GM21717 (cell line): ENCODE data around the gene ADIG.

Source experiments
- ATAC-seq: cut with Tn5 transposase; IDR thresholded peaks from one replicate; pipeline ENCODE4 v1.9.1; 2021; ENCODE audit warnings: mild to moderate bottlenecking, moderate library complexity; ENCODE audit not compliant: unreplicated experiment

Gene ADIG

GRCh38 chr20:38601216-38602184, 20.5 kb downstream of the ADIG start, which contains the start of gene ARHGAP40:
TSS of gene ARHGAP40 (plus strand) at chr20:38601809.
- ATAC-seq, result no peak

- no peak for ATAC-seq
Measured at GRCh38 chr20:38602185-38602581, 21.2 kb downstream of the ADIG start.

GRCh38 chr20:38603286-38603685, 22.3 kb downstream of the ADIG start:
- ATAC-seq, result no peak

- no peak for ATAC-seq
Measured at GRCh38 chr20:38604873-38605303, 23.9 kb downstream of the ADIG start.

- no peak for ATAC-seq
Measured at GRCh38 chr20:38607351-38607750, 26.4 kb downstream of the ADIG start.

DNA sequence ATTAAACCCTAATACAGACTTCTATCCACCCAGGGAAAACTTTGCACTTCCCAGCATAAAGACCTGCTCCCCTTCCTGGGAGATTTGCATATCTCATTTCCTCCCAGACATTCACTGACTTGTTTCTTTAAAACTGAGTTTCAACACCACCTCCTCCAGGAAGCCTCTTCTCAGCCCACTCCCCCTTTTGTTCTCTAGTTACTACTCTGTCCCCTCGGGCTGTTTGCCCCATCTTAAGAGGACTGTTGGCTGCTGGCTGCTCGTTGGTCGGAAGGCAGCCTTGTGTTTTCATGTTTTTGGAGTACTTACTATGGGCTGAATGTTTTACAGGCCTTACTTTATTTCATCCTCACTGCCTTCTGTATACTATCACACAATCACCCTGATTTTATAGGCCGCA, 27.2 kb downstream of the ADIG start:
- no peak for ATAC-seq

- ATAC-seq, result no peak
Measured at GRCh38 chr20:38609815-38610214, 28.8 kb downstream of the ADIG start.

DNA sequence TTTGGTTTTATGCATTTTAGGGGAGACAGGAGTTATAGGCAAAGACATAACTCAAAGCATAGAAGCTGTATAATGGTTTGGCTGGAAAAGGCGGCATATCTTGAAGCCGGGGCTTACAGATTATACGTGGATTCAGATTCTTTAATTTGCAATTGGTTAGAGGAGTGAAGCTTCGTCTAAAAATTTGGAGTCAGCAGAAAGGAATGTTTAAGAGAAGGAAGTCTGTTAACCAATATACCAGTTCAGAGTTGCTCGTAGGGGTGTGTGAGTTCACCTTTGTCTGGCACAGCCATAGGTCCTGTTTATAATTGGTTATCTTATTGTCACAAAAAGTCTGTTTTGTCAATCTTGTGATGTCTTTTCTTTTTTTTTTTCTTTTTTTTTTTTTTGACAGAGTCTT, 29.5 kb downstream of the ADIG start:
- ATAC-seq, result no peak

- ATAC-seq, result no peak
Measured at GRCh38 chr20:38612751-38613515, 31.9 kb downstream of the ADIG start.

GRCh38 chr20:38615283-38615682, 34.3 kb downstream of the ADIG start:
- ATAC-seq, result no peak

DNA sequence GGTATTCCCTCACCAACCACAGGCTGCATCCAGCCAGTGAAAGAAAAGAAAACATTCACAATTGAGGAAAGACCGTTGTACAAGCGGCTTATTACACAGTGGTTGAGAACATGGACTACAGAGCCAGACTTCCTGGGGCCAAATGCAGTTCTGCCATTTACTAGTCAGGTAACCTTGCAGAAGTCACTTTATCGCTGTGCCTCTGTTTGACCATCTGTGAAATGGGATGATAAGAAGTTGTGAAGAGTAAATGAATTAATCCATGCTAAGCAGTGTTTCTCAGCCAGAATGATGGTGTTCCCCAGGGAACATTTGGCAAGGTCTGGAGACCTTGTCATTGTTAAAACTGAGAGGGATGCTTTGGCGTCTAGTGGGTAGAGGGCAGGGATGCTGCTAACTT, 35.5 kb downstream of the ADIG start:
- no peak for ATAC-seq

- no peak for ATAC-seq
Measured at GRCh38 chr20:38617011-38617829, 36.2 kb downstream of the ADIG start.

DNA sequence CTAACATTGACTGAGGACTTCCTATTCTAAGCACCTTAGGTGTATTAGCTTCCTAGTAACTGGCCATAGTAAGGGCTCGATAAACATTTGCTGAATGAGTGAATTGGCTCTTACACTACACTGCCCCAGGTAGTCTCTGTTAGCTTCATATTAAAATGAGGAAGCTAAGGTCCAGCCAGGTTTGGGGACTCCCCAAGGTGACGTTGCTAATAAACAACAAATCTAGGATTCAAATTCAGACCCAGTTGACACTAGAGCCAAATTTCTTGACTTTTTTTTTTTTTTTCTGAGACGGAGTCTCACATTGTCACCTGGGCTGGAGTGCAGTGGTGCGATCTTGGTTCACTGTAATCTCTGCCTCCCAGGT, 36.8 kb downstream of the ADIG start:
- no peak for ATAC-seq

GRCh38 chr20:38620441-38620840, 39.4 kb downstream of the ADIG start:
- ATAC-seq, result no peak

DNA sequence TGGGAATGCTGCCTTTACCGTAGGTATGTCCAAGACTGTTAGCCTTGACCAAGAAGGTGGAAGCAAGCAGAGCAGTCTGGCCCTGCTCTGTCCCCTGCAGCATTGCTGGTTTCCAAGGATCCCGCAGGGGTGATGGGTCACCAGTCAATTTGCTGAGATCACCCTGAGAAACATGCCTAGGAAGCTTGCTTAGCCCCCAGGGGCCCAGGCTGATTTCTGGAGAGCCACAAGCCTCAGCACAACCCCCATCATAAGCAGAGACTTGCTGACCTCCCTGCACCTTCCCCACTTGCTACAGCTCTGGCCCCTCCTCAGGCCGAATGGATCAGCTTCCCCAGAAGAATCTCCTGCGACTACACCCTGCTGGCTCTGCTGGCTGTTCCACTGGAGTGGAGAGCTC, 42.1 kb downstream of the ADIG start:
- ATAC-seq, result no peak

GRCh38 chr20:38624084-38624483, 43.1 kb downstream of the ADIG start:
- no peak for ATAC-seq

DNA sequence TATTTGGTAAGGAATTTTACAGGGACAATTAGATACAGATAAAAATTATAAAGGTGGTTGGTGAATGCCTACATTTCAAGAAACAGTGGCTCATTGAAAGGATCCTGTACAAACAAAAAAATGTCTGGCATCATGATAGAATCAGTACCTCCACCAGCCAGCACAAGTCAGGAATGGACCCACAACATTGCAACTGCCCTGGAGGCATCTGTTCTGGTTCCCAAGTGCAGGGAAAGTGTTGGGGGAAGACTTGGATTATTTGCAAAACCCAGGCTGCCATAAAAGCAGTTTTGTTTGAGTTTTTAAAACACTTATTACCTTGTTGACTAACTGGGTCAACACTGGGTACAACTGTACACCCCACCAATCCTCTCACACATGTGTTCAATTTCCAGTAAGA, 44.9 kb downstream of the ADIG start:
- no peak for ATAC-seq

DNA sequence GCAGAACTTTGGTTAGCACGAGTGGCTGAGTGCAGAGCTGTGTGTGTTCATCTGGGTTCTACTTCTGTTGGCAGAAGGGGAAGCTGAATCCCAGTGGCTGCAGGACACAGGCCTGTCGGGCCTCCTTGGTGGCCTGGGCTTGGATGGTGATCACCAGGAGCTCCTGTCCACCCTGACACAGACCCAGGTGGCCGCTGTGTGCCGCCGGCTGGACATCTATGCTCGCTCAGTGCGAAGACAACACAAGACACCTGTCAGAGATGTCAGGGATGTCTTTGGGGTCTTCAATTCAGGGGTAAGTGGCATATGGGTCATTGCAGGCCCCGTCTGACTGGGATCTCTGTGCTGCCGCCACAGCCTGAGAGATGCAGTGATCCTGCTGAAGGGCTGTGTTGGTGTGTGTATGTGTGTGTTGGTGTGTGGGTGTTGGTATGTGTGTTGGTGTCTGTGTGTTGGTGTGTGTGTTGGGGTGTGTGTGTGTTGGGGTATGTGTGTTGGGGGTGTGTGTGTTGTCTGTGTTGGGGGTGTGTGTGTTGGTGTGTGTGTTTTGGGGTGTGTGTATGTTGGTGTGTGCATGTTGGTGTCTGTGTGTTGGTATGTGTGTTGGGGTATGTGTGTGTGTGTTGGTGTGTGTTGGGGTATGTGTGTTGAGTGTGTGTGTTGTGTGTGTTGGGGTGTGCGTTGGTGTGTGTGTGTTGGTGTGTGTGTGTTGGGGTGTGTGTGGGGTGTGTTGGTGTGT, 46.1 kb downstream of the ADIG start:
- ATAC-seq, result no peak

- ATAC-seq, result no peak
Measured at GRCh38 chr20:38628580-38629470, 47.8 kb downstream of the ADIG start.
